Muscle of back (tissue), 11 donors: ENCODE measurements around the gene ABCC2. TPM values are rescaled to one million over a fixed set of nuclear protein-coding genes. Genes with fewer than 3 reads are reported as not detected.

Source experiments
- DNase-seq, 3 donors: peaks; one replicate each; pipeline versions ENCODE4 v3.0.0 to v3.0.0-alpha.2; 2013
- polyA plus RNA-seq, 10 donors: library from polyadenylated mRNA; unstranded; fragments of 120-200 nt; gene quantifications; one replicate each; pipeline ENCODE4 v1.2.1, GENCODE V29; 2013; ENCODE audit not compliant: insufficient read length in 10 of 10

Gene ABCC2
- polyA plus RNA-seq, 10 donors = 0.42 to 1.1 (median 0.84) TPM

DNA sequence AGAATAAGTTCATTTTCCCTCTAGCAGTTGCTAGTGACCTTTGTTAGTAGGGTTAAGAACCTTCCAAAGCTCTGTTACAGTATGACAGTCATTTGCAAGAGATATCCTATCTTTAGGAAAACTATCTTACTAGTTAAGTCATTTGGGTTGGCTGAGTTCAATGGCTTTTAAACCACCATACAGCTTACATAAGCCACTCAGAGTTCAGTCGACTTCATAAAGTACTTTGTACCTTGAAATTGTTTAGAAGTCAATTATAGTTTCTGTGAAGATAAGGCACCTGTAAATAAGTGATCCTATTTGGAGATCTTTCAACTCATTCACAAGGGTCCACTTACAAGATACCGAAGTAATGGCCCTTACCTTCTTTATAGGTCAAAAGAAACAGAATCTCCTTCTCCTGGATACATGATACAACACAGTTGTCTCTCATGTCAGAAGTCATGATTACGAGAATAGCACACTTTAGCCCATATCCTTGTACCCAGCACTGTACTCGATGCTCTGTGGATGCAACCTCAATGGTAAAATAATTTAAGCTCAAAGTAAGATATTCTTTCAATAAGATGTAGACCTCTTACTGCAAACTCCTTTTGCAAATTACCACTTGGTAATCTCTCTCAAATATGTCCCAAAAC is 11.9 kb upstream of the ABCC2 start:
- no peak for DNase-seq

DNA sequence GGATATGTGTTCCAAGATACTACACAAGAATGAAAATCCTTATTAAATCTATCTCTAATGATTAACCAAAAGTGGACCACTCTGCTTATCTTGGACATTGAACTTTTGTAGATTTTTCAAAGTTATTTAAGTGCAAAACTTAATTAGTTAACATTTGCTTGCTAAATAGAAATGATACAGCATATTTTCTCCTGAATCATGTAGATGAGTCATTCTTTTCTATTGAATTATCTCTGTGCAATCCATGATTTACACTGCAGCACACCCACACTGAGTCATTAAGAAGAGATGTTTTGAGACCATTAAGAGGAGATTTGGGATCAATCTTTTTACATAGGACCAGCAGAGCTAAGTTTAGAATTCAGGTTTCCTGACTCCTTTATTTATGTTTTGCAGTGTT is 6.6 kb upstream of the ABCC2 start:
- DNase-seq = peak in 1 of 3 donors; percentile 73

DNA sequence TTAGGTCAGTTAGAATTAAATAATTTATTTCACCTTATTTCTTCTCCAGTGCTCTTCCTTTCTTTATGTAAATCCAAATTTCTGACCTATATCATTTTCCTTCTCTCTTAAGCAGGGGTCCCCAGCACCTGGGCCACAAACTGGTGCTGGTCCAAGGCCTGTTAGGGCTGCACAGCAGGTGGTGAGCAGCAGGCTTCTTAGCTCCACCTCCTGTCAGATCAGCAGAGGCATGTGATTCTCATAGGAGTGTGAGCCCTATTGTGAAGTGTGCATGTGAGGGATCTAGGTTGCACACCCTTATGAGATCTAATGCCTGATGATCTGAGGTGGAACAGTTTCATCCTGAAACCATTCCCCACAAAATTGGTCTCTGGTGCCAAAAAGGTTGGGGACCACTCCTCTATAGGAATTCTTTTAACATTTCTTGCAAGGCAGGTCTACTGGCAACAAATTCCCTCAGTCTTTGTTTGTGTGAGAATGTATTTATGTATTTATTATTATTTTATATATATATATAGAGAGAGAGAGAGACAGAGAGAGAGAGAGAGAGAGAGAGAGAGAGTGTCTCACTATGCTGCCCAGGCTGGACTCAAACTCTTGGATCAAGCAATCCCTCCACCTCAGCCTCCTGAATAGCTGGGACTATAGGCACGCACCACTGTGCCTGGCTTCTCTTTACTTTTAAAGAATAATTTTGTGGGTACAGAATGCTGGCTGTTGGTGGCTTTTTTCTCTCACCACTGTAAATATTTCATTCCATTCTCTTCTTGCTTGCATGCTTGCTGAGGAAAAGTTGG is 4.3 kb upstream of the ABCC2 start:
- no peak for DNase-seq

DNA sequence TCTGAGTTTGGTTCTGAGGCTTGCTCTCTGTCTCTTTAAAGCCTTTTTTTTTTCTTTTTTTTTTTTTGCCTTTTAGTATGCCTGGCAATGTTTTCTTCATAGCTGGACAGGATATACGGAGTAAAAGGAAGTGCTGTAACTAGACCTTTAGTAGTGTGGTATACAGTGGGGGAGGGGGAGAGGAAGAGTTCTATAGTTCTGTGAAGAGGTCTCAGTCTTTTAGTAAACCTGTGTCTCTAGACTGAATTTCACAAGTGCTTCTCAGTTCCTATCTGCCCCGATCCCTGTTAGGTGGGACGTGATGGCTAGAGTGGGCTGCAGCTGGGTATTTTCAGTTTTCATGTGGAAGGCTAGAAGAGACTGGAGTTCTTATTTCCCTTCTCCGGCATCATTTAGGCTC is 3.1 kb upstream of the ABCC2 start:
- peak; percentile 26 to 62 (median 49) for DNase-seq

DNA sequence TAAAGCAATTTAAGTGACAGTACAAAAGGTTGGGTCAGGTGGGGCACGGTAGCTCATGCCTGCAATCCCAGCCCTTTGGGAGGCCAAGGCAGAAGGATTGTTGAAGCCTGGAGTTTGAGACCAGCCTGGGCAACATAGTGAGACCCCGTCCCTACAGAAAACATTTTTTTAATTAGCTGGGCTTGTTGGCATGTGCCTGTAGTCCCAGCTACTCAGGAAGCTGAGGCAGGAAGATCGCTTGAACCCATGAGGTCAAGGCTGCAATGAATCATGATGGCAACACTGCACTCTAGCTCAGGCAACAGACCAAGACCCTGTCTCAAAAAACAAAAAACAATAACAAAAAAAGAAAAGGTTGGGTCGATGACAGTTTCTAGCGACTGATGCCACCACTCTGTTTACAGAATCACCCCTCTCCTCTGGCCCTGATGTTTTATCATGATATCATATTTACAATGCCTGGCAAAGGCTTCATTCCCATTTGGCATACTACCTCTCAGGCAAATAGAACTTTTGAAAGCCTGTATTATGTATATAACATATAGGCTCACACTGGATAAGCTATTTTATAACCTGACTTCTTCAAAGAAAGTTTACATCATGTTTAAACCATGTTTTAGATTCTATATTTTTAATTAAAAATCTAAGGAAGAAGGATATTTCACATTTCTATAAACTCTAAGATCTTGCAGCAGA is 558 bp upstream of the ABCC2 start:
- no peak for DNase-seq

- DNase-seq = peak; percentile 22 to 61 (median 36)
Observed at GRCh38 chr10:99784016-99784726, 1.7 kb downstream of the ABCC2 start.

GRCh38 chr10:99784727-99785441 is 2.4 kb downstream of the ABCC2 start:
- peak in 1 of 3 donors; percentile 7 for DNase-seq

GRCh38 chr10:99785646-99786045 is 3.2 kb downstream of the ABCC2 start:
- no peak for DNase-seq

DNA sequence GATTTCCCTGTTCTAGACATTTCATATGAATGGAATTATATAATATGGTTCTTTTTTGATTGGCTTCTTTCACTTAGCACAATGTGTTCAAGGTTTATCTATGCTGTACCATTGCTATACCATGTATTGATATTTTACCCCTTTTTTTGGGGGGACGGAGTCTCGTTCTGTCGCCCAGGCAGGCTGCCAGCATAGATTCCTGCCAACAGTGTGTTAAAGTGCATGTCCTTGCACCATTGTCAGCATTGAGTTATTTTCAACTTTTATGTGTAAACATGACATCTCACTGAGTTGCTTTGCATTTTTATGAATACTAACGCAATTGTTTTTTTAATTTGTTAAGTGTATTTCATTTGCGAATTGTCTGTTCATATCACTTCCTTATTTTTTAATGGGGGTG is 4.9 kb downstream of the ABCC2 start:
- no peak for DNase-seq

DNA sequence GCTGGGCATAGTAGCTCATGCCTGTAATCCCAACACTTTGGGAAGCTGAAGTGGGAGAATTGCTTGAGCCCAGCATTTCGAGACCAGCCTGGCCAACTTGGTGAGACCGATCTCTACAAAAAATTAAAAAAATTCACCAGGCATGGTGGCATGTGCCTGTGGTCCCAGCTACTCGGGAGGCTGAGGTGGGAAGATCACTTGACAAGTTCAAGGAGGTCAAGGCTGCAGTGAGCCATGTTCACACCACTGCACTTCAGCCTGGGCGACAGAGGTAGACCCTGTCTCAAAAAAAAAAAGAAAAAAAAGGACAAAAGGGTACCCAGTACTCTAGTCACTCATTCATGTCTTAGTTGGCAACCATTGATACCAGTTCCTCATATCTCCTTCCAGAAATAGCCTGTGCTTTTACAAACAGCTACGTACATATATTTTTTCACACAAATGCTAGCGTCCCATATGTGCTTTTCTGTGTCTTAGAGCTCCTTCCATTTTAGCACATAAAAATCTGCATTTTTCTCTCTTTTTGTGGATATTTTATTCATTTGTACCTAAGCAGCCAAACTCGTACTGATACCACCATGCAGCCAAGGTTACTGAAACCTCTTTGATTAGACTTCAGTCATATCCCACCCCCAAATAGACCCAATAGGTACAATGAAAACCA is 5.5 kb downstream of the ABCC2 start:
- no peak for DNase-seq

DNA sequence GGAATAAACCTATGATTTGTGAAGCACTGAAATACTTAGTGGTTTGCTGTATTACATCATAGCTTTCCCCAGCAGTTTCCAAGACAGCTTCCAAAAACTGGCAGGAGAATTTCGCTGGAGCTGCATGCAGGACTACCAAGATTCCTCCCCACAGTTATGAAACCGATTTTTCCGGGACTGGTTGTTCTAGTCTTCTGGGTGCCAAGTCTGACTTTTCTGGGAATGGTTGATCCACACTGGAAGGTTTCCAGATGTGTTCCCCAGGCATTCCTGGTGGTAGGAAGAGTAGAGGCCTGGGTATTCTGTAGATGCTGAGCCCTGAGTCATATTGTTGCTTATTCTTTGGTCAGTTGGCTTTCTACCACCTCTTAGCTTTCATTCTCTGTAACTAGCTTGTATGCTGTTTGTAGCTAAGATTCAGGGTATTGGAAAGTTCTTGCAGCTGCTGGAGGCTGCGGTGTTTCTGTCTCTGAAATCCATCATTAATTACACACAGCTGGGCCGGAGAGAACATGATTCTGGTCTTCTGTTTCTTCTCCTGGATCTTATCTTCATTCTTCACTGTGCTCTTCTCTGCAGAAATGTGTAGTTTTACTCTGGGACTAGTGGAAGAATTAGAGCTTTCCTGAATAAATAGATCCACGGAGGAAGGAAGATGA is 6.3 kb downstream of the ABCC2 start:
- peak; percentile 74 to 89 (median 87) for DNase-seq

- no peak for DNase-seq
Observed at GRCh38 chr10:99791831-99792230, 9.4 kb downstream of the ABCC2 start.

GRCh38 chr10:99793819-99794218 is 11.4 kb downstream of the ABCC2 start:
- DNase-seq = no peak

DNA sequence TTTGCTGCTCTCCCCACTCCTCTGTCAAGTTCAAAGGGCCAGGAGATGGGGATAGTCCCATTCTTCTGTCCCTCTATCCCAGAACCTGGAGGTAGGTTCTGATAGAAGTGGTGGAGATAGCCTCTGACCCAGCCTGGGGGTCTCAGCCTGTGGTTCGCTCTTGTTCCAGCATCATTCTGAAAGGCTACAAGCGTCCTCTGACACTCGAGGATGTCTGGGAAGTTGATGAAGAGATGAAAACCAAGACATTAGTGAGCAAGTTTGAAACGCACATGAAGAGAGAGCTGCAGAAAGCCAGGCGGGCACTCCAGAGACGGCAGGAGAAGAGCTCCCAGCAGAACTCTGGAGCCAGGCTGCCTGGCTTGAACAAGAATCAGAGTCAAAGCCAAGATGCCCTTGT is 14.5 kb downstream of the ABCC2 start:
- DNase-seq = no peak

- no peak for DNase-seq
Observed at GRCh38 chr10:99798031-99798430, 15.6 kb downstream of the ABCC2 start.

DNA sequence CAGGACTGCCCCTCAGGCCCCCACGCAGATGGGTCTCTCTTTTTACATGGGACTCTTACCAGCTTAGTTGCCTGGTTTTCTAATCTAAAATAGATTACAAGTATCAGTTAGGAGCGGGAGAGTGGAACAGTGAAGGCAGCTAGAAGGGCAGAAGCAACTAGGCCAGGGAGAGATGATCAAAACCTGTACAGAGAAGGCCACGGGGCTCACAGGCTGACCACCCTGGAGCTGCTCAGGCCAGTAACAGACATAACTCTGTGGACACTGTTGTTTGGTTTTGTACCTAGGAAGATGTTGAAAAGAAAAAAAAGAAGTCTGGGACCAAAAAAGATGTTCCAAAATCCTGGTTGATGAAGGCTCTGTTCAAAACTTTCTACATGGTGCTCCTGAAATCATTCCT is 16.5 kb downstream of the ABCC2 start:
- no peak for DNase-seq

DNA sequence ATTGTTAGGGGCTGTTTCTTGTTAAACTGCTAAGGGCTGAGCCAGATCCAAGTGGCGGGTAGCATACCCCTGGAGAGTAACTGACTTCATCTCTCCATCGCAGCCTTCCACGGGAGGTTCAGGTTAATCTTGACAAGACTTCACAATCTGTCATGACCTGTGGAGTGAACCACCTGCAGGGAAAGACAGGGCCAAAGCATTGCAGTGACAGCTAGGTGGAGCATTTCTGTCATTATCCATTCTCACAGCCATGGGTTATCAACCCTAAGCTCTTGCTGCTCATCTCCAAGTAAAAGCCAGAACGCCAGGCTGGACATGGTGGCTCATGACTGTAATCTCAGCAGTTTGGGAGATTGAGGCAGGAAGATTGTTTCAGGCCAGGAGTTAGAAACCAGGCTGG is 17.2 kb downstream of the ABCC2 start:
- no peak for DNase-seq

DNA sequence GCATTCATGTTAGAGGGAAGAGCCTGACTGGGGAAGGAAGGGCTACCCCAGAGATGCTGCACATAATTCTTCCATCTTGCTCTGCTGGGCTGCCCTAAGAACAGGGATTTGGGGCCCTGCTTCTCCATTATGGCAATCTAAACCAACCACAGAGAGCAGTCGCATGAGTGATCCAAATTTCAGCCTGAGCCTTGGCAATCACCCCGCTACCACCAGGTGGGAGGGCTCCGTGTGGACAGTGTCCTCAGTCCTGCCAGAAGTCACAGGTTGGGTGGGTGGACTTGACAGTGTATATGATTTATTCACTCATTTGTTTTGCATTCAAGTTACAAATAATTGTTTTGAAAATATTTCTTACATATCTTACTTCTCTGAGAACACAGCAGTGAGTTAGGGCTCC is 22.0 kb downstream of the ABCC2 start:
- DNase-seq = no peak

DNA sequence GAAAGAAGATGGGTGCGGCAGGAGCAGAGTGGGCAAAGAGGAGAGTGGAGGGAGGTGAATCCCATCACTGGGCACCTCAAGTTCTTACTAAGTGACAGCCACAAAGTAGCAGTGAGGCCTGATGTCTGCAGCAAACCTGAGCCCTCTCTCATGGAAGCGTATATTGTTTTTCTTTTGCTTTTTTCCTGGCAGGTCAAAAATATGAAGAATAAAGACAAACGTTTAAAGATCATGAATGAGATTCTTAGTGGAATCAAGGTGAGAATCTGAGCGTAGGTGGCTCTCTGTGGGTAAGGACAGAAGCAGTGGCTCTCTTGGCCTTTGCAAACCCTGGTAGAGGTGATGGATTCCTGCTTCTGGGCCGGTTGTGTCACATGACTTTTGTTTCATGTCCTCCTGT is 22.8 kb downstream of the ABCC2 start:
- DNase-seq = no peak

GRCh38 chr10:99806091-99806490 is 23.7 kb downstream of the ABCC2 start:
- no peak for DNase-seq
